ENCODE results near the gene C10orf71. TPM values are rescaled to one million over a fixed set of nuclear protein-coding genes. Genes with fewer than 3 reads are reported as not detected.

Gene C10orf71
- total RNA-seq, 1 experiment from 2014 or later, result not detected

DNA sequence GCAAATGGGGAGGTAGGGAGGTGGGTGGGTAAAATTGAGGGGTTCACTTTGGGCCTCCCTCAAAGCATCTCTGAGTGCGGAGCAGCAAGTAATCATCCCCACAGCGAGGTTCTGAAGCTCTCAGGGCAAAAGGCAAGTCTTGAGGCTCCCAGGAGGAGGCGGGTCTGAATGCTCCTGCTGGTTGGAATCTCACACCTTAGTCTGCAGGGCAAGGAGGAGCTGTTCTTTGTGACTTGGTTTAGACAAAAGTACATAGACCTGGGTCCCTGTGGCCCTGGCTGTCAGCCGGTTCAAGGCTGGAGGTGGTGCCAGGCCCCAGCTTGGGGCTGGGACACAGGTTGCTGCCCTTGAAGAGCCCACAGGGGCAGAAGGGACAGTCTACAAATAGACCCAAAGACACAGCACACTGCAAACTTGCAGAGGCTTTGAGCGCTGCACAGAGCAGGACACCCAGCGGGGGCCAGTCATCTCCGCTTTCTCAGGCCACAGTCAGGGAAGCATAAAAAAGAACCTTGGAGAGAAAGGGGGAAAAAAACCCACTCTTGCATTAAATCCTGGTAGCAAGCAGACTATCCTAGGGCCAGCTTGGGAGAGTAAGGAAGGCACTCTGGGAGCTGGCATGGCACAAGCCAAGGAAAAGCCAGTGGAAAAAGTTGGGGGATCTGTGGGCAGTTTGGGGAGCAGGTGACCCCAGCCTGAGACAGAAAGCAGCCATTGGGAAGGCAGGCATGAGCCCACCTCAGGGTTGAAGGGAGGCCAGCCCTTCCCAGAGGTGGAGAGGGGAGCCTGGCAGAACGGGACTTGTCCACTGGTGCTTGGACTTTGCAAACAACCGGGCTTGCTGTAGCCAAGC, 926 bp upstream of the C10orf71 start:
- no peaks in the 10 kb centered on the region for H3K27me3 ChIP-seq (replicated peaks; ENCODE audit: insufficient read depth, low read depth, low read length, poor library complexity)
- no peak for TF ChIP-seq CTCF (conservative IDR thresholded peaks at IDR 0.05; ENCODE audit: low read depth, low read length)
- no peak for TF ChIP-seq EZH2 (IDR thresholded peaks at IDR 0.05; ENCODE audit: borderline replicate concordance, low read depth, low read length, poor library complexity, severe bottlenecking)
- POLR2A ChIA-PET (ENCODE audit: low non-redundant PET), result no interaction called here
- CTCF ChIA-PET, result no interaction called here
- no peak overlapping the region for H3K4me3 ChIP-seq (ENCODE audit: low read depth, low read length, poor library complexity, severe bottlenecking)
- H3K4me1 ChIP-seq (ENCODE audit: insufficient read depth, low read length, poor library complexity, severe bottlenecking), result no peaks in the 10 kb centered on the region
- intact Hi-C loops (cut with micrococcal nuclease; ENCODE audit: unreplicated experiment), result no loop called here
- no peaks in the 10 kb centered on the region for H3K9me3 ChIP-seq (ENCODE audit: low read depth, low read length, poor library complexity, severe bottlenecking)
- H3K36me3 ChIP-seq (ENCODE audit: insufficient read depth, low read length, poor library complexity, severe bottlenecking), result no peaks in the 10 kb centered on the region
- no peak for DNase-seq (ENCODE audit: low spot score)
- BruUV-seq (replicated peaks), result no TSS peak
- no peak overlapping the region for H3K27ac ChIP-seq (ENCODE audit: low read depth, low read length, poor library complexity, severe bottlenecking)

DNA sequence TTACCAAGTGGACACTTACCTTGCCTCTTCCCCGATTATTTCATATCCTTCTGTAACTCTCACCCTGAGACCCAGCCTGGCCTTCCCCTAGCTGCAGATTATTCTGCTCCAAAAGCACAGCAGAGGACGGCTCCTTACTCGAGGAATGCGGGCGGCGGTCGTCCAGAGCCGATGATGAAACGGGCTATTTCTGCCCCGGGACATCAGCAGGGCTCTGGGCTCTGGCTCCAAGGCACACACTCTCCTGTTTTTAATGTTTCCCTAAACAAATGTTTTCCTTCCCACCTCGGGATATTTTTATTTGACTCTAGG, 343 bp upstream of the C10orf71 start:
- H3K27ac ChIP-seq (ENCODE audit: low read depth, low read length, poor library complexity, severe bottlenecking), result no peak overlapping the region
- TF ChIP-seq EZH2 (IDR thresholded peaks at IDR 0.05; ENCODE audit: borderline replicate concordance, low read depth, low read length, poor library complexity, severe bottlenecking) (no peak), CTCF (conservative IDR thresholded peaks at IDR 0.05; ENCODE audit: low read depth, low read length) (no peak)
- H3K27me3 ChIP-seq (replicated peaks; ENCODE audit: insufficient read depth, low read depth, low read length, poor library complexity), result no peaks in the 10 kb centered on the region
- no peak overlapping the region for H3K4me3 ChIP-seq (ENCODE audit: low read depth, low read length, poor library complexity, severe bottlenecking)
- intact Hi-C loops (cut with micrococcal nuclease; ENCODE audit: unreplicated experiment), result no loop called here
- no peaks in the 10 kb centered on the region for H3K36me3 ChIP-seq (ENCODE audit: insufficient read depth, low read length, poor library complexity, severe bottlenecking)
- no TSS peak for BruUV-seq (replicated peaks)
- H3K9me3 ChIP-seq (ENCODE audit: low read depth, low read length, poor library complexity, severe bottlenecking), result no peaks in the 10 kb centered on the region
- DNase-seq (ENCODE audit: low spot score), result no peak
- H3K4me1 ChIP-seq (ENCODE audit: insufficient read depth, low read length, poor library complexity, severe bottlenecking), result no peaks in the 10 kb centered on the region
- ChIA-PET POLR2A (ENCODE audit: low non-redundant PET) (no interaction called here), CTCF (no interaction called here)

- Histone ChIP-seq H3K27me3 (replicated peaks; ENCODE audit: insufficient read depth, low read depth, low read length, poor library complexity) (no peaks in the 10 kb centered on the region), H3K4me1 (ENCODE audit: insufficient read depth, low read length, poor library complexity, severe bottlenecking) (no peaks in the 10 kb centered on the region), H3K9me3 (ENCODE audit: low read depth, low read length, poor library complexity, severe bottlenecking) (no peaks in the 10 kb centered on the region), H3K4me3 (ENCODE audit: low read depth, low read length, poor library complexity, severe bottlenecking) (no peak overlapping the region), H3K27ac (ENCODE audit: low read depth, low read length, poor library complexity, severe bottlenecking) (no peak overlapping the region), H3K36me3 (ENCODE audit: insufficient read depth, low read length, poor library complexity, severe bottlenecking) (no peaks in the 10 kb centered on the region)
- ChIA-PET CTCF (no interaction called here), POLR2A (ENCODE audit: low non-redundant PET) (no interaction called here)
- no peak for TF ChIP-seq EZH2 (IDR thresholded peaks at IDR 0.05; ENCODE audit: borderline replicate concordance, low read depth, low read length, poor library complexity, severe bottlenecking)
- TF ChIP-seq CTCF (conservative IDR thresholded peaks at IDR 0.05; ENCODE audit: low read depth, low read length), result no peak
- no TSS peak for BruUV-seq (replicated peaks)
- DNase-seq (ENCODE audit: low spot score), result no peak
- intact Hi-C loops (cut with micrococcal nuclease; ENCODE audit: unreplicated experiment), result no loop called here
Measured at GRCh38 chr10:49299816-49300139, 808 bp downstream of the C10orf71 start.
